K562 (cell line): ENCODE results near the gene TGFBR3L. TPM values are rescaled to one million over a fixed set of nuclear protein-coding genes. Genes with fewer than 3 reads are reported as not detected.
A peak's percentile ranks its signal among the peaks of the same experiment; 100 is the strongest.

Experiments
- FOS ChIP-seq: IDR thresholded peaks from 3 replicates; pipeline ENCODE4 v1.6.1; 2011; ENCODE audit not compliant: insufficient read length; ENCODE audit errors: extremely low read depth
- PCBP1 ChIP-seq: fragments of 200-400 bp; formaldehyde crosslinking; IDR thresholded peaks from 2 replicates; pipeline ENCODE4 v1.6.1; 2018; ENCODE audit warnings: mild to moderate bottlenecking, low read depth, low read length; ENCODE audit not compliant: poor library complexity, severe bottlenecking
- RBFOX2 ChIP-seq: fragments of 200-400 bp; formaldehyde crosslinking; IDR thresholded peaks from 2 replicates; pipeline ENCODE4 v1.6.1; 2017; ENCODE audit warnings: low read depth, mild to moderate bottlenecking, low read length, moderate library complexity
- TAF15 ChIP-seq: fragments of 200-400 bp; formaldehyde crosslinking; IDR thresholded peaks from 2 replicates; pipeline ENCODE4 v1.6.1; 2017; ENCODE audit warnings: mild to moderate bottlenecking, low read depth, low read length, moderate library complexity
- TAL1 ChIP-seq: fragments of 450-650 bp; IDR thresholded peaks from 2 replicates; pipeline ENCODE4 v1.6.1; 2016; ENCODE audit warnings: mild to moderate bottlenecking
- THRA ChIP-seq: fragments of 450-650 bp; IDR thresholded peaks from 2 replicates; pipeline ENCODE4 v1.6.1; 2017; ENCODE audit warnings: mild to moderate bottlenecking, moderate library complexity
- TRIM24 ChIP-seq, 2 experiments: fragments of 450-650 bp; IDR thresholded peaks; 2 replicates each; pipeline ENCODE4 v1.6.1; 2016
- ZBTB8A ChIP-seq: fragments of 450-650 bp; IDR thresholded peaks from 2 replicates; pipeline ENCODE4 v1.6.1; 2018; ENCODE audit warnings: mild to moderate bottlenecking, moderate library complexity; ENCODE audit not compliant: partially characterized antibody
- ZNF354B ChIP-seq: fragments of 250-450 bp; sonication (Bioruptor Pico); IDR thresholded peaks from 2 replicates; pipeline ENCODE4 v1.4.0; 2020
- polyA plus RNA-seq, 8 experiments: library from polyadenylated mRNA; depleted of rRNA in 4 of 8; stranded (reverse) in 5 of 8; unstranded in 3 of 8; fragments of >200 nt; fragmentation: Nextera tagmentation in 2 of 8; fragmentation: Illumina TruSeq in 1 of 8; extraction: Ambion mirVana in 2 of 8; extraction: Trizol in 1 of 8; gene quantifications; 2 replicates each; pipeline versions ENCODE4 v1.2.1 to v1.2.3, GENCODE V29; 2011 to 2014; ENCODE audit warnings: inconsistent platforms in 1 of 8, missing spikeins in 1 of 8
- total RNA-seq, 7 experiments: library from RNA; depleted of rRNA in 6 of 7; stranded (reverse); fragments of >200 nt in 6 of 7; fragmentation: Illumina TruSeq in 2 of 7; extraction: Trizol in 2 of 7; gene quantifications; 2 replicates each; pipeline versions ENCODE4 v1.2.1 to v1.2.3, GENCODE V29; 2011 to 2021; ENCODE audit warnings: low replicate concordance in 1 of 7
- TF ChIP-seq, protein P1 (sequence below), 2 experiments: fragments of 450-650 bp; IDR thresholded peaks; 2 replicates each; pipeline ENCODE4 v1.6.1; 2016; ENCODE audit warnings: mild to moderate bottlenecking in 2 of 2, borderline replicate concordance in 1 of 2, low read depth in 1 of 2, moderate library complexity in 1 of 2
- TF ChIP-seq, protein P2 (sequence below): fragments of 250-450 bp; sonication (Bioruptor Pico); IDR thresholded peaks from 2 replicates; pipeline ENCODE4 v1.4.0; 2020; ENCODE audit warnings: mild to moderate bottlenecking, moderate library complexity

Gene TGFBR3L
- total and polyA plus RNA-seq, 9 of the 15 experiments (the other 6 are each of a cell fraction or from before 2014, with no cell fraction given) = not detected

DNA sequence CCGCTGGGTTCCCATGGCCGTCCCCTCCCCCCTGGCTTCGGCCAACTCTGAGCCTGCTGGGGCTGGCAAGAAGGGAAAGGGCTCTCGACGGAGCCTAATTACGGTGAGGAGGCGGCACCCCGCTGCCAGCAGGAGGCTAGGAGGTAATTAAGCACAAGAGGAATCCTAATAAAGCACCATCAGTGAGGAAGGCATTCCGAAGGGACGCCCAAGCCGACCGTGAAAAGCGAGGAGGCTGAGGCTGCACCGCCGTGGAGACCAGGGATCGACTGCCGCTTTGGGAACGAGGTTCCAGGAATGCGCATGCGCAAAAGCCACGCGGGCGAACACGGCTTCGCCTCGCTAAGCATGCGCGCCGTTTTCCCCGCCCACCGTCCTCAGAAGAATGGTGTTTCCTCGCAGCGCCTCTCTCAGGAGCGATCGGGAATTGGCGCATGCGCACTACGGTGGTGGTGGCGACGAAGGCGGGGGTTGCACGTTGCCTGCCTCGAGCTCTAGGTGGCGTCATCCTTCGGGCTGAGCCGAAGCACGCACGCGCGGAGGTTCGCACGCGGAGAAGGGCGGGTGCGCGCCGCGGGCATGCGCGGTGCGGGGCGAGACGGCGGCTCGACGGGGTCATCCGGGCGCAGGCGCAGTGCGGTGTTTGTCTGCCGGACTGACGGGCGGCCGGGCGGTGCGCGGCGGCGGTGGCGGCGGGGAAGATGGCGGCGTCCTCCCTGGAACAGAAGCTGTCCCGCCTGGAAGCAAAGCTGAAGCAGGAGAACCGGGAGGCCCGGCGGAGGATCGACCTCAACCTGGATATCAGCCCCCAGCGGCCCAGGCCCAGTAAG lies 11.2 kb upstream of the TGFBR3L start, which contains the start of gene MAP2K7 (continued):
- no peak for TF ChIP-seq ZBTB8A
- TF ChIP-seq ZNF354B = no peak
- no peak for TF ChIP-seq FOS
- TF ChIP-seq PCBP1 = peak; percentile 64
- TF ChIP-seq TRIM24 (IDR thresholded peaks at IDR 0.05) = no peak
- TF ChIP-seq, protein P1, sequence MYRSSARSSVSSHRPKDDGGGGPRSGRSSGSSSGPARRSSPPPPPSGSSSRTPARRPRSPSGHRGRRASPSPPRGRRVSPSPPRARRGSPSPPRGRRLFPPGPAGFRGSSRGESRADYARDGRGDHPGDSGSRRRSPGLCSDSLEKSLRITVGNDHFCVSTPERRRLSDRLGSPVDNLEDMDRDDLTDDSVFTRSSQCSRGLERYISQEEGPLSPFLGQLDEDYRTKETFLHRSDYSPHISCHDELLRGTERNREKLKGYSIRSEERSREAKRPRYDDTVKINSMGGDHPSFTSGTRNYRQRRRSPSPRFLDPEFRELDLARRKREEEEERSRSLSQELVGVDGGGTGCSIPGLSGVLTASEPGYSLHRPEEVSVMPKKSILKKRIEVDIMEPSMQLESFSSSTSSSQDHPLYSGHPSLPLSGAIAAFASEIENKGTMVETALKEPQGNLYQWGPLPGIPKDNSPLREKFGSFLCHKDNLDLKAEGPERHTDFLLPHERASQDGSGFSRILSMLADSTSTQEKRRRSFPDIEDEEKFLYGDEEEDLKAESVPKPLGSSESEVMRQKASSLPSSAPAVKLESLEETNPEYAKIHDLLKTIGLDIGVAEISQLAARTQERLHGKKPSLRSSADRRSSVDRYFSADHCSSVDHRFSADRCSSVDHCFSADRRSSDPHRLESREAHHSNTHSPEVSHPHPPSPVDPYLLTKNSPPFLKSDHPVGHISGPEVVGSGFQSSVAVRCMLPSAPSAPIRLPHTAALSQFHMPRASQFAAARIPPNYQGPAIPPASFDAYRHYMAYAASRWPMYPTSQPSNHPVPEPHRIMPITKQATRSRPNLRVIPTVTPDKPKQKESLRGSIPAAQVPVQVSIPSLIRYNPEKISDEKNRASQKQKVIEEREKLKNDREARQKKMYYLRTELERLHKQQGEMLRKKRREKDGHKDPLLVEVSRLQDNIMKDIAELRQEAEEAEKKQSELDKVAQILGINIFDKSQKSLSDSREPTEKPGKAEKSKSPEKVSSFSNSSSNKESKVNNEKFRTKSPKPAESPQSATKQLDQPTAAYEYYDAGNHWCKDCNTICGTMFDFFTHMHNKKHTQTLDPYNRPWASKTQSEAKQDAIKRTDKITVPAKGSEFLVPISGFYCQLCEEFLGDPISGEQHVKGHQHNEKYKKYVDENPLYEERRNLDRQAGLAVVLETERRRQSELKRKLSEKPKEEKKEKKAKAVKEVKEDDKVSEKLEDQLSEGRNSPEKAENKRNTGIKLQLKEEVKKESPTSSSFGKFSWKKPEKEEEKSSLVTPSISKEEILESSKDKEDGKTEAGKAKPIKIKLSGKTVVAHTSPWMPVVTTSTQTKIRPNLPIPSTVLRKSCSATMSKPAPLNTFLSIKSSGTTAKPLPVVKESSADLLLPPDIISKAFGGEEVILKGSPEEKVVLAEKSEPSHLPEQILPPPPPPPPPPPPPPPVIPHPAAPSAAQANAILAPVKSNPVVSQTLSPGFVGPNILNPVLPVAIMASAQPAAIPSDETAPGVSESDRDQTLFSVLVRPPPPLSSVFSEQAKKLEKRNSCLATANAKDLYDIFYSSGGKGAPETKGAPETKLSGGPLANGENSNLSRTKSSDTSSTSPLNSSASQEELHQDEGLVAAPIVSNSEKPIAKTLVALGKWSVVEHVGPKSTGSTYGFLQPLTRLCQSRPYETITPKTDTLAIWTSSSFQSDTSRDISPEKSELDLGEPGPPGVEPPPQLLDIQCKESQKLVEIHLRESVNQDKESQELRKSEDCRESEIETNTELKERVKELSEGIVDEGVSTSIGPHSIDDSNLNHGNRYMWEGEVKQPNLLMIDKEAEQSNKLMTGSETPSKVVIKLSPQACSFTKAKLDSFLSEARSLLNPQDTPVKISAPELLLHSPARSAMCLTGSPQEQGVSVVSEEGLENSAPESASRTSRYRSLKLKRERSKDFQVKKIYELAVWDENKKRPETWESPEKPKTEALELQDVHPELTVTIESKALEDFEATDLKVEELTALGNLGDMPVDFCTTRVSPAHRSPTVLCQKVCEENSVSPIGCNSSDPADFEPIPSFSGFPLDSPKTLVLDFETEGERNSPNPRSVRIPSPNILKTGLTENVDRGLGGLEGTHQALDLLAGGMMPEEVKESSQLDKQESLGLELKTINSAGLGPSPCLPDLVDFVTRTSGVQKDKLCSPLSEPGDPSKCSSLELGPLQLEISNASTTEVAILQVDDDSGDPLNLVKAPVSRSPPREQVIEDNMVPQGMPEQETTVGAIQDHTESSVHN (IDR thresholded peaks at IDR 0.05; ENCODE audit: borderline replicate concordance in 1 of 2, low read depth in 1 of 2) = no peak
- TF ChIP-seq RBFOX2 = peak; percentile 94
- no peak for TF ChIP-seq TAL1
- no peak for TF ChIP-seq THRA
- no peak for TF ChIP-seq TAF15
- TF ChIP-seq, protein P2, sequence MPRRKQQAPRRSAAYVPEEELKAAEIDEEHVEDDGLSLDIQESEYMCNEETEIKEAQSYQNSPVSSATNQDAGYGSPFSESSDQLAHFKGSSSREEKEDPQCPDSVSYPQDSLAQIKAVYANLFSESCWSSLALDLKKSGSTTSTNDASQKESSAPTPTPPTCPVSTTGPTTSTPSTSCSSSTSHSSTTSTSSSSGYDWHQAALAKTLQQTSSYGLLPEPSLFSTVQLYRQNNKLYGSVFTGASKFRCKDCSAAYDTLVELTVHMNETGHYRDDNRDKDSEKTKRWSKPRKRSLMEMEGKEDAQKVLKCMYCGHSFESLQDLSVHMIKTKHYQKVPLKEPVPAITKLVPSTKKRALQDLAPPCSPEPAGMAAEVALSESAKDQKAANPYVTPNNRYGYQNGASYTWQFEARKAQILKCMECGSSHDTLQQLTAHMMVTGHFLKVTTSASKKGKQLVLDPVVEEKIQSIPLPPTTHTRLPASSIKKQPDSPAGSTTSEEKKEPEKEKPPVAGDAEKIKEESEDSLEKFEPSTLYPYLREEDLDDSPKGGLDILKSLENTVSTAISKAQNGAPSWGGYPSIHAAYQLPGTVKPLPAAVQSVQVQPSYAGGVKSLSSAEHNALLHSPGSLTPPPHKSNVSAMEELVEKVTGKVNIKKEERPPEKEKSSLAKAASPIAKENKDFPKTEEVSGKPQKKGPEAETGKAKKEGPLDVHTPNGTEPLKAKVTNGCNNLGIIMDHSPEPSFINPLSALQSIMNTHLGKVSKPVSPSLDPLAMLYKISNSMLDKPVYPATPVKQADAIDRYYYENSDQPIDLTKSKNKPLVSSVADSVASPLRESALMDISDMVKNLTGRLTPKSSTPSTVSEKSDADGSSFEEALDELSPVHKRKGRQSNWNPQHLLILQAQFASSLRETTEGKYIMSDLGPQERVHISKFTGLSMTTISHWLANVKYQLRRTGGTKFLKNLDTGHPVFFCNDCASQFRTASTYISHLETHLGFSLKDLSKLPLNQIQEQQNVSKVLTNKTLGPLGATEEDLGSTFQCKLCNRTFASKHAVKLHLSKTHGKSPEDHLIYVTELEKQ (CRISPR knock-in tag) = no peak
